Measurements from ENCODE around the gene ST8SIA1.

The ST8SIA1 gene

GRCh38 chr12:22325218-22325617 lies 9.3 kb downstream of the ST8SIA1 start:
- no peak for DNase-seq

DNA sequence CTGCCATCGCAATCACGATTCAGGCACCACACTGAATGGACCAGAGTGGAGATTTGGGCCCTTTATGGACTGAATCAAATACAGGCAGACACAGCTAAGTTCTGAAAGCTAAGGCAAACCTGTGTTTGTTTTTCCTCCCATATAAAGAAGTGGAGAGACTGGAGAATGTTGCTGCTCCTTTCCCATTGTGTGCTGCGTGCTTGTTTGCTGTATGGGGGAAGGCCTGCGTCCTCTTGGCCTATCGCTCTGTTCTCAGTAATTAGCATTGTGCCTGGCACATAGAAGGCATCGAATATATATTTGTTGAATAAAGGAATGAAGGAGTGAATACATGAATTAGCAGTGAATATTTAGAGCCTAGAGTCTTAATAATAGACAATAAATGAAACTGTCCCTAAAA lies 12.4 kb downstream of the ST8SIA1 start:
- no peak for DNase-seq

GRCh38 chr12:22321638-22322037 lies 12.9 kb downstream of the ST8SIA1 start:
- peak; percentile 30 for DNase-seq

DNA sequence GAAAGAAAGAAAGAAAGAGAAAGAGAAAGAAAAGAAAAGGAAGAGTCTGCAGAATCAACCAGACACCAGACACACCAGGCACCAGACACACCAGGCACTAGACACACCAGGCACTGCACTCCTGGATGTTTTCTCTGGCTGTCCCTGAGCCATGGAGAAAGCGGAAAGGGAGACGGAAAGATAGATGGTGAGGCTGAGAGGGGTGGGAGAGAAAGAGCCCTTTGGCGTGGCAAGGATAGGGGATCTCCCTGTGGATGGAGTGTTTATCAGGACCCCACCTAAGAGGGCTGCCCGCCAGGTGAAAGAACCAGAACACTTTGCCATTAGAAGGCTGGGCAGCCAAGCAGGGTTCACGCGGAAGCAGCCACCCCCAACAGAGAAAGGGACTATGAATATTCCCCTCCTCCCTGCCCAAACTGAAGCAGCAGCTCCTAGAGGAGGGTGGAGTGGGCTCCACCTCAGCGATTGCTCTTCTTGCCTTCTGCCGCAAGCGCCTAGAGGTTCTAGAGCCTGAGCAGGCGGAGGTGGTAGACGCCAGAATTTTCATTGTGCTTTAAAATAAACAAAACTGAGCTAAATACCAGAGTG lies 13.4 kb downstream of the ST8SIA1 start:
- no peak for DNase-seq

GRCh38 chr12:22318108-22318737 lies 16.3 kb downstream of the ST8SIA1 start:
- peak; percentile 68 for DNase-seq

GRCh38 chr12:22313963-22314330 lies 20.6 kb downstream of the ST8SIA1 start:
- no peak for DNase-seq

DNA sequence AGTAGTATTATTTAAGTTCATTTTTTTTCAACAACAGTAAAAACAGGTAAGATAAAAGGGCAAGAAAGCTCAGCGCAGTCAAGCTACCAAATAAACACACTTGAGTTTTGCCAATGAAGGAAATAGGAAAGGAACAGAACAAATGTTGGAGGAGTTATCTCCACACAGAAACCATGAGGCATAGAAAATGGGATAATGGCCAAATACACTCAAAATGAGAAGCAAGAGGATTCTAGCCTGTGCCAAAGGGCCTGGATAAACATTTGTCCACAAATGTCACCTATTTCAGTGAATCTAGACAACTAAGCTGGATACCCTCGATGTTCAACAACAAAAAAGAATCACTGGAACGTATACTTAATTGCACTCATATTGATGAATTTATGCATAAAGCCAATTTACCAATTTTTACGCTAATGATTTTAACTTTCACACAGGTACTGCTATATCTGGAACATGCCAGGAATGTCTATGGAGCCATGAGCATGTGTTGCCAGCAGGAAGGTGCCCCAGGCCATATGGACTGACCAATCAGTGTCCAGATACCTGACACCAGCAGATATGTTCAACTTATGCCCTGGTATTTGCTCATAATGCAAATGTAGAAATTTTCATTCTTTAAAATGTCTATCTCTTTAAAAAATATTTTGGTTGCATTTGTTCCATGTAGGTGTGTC lies 21.1 kb downstream of the ST8SIA1 start:
- no peak for DNase-seq

DNA sequence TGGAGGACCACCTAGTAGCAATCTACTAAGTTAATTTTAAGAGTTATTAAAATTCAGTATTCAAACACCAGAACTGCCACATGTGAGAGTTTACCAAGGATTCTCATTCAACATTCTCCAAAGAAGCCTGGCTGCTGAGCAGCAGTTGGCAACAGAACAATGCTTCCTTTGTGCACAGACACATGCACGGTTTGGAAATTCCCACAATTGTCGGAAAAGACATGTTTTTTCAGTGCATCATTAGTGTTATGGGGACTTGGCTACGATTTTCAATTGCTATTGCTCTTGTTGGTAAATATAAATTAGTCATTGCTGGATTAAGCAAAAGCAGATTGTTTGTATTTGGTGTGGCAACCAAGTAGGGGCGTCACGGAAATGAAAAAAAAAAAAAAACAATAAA lies 22.2 kb downstream of the ST8SIA1 start:
- peak; percentile 37 for DNase-seq

DNA sequence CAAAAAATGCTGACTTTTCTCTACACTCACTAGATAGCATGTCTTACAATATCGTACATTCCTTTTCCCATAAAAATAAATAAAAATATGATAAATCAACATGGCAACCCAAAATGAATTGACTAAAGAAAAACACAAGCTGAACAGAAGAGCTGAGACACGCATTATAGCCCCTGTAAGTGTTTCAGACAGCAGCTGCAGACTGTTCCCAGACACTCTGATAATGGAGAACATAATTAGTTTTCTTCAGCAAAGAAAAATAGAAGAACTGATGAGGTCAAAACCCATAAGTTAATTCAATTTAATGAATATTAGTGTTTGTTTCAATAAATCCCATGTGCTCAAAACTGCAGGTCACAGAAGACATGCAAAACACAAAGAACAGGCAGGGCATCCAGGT lies 23.8 kb downstream of the ST8SIA1 start:
- DNase-seq, result no peak

GRCh38 chr12:22310275-22310674 lies 24.2 kb downstream of the ST8SIA1 start:
- no peak for DNase-seq

DNA sequence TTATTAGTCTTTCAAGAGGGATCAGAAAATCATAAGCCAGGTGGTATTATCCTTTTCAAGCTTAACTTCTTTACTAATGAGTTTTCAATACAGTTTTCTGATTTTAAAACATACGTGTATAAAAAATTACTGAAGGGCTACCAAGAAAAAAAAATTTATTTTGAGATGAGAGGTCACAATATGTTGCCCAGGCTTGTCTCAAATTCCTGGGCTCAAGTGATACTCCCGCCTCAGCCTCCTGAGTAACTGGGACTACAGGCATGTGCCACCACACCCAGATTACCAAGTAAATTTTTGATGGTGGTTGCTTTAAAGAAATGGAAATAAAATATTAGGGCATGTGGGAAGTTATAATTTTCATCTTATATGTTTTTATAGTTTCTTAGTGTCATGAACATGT lies 26.7 kb downstream of the ST8SIA1 start:
- DNase-seq, result no peak

GRCh38 chr12:22306311-22306710 lies 28.2 kb downstream of the ST8SIA1 start:
- no peak for DNase-seq

DNA sequence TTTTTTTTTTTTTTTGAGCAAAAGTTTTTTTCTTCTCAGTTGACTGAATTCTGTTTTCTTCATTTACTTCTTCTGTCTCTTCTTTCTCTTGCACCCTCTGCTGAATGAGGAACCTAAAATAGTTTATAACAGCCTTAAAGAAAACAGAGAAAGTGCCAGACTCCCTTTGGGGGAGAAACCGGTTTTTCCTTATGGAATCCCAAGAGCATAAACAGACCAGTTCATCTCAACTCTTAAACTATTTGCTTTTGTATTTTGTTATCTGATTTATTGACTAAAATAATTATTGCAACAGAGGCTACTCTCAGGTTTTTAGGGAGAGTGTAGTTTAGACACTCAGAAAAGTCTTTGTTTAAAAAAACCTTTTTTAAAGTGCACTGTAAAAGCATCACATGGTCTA lies 30.2 kb downstream of the ST8SIA1 start:
- DNase-seq, result no peak

DNA sequence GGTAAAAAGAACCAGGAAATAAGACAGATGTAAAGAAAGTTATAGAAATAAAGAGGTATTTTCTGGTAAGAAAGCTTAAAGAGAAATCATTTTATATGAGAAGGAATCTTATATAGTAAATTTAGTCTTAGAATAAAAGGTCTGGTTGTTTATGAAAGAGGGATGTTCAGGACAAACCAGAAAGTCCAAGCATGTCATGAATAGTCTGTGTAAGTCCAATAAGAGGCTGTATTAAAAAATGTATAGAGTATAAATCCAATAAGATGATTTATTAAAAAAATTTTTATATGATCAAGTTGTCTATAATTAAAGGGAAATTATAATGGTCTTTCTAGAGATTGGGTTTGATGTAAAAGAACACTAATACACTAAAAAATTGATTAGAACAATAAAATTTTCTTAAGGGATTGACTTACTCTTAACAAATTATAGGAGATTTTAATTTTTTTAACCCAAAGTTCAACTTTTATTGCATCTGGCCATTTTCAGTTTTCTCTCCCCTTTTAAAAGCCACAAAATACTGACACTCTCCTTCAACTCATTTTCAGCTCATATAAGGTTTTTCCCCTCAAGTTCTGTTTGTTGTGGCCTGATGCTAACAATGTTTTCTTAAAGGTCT lies 35.1 kb downstream of the ST8SIA1 start:
- no peak for DNase-seq

DNA sequence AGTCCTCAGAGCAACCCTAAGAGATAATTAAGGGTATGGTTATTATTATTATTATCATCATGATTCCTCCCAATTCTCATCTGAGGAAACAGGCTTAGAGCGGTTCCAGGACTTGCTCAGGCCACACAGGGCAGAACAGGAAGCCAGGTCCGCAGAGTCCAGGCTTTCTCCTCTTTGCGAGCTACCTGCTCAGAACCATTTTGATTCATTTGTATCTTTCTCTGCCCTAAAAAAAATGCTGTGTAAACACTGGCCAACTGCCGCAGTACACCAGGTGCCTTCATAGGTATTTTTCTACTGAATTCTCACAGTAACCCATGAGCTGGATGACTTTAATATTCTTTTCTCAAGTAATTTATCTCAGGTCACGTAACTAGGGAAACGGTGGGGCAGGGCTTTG lies 45.3 kb downstream of the ST8SIA1 start:
- no peak for DNase-seq

- peak; percentile 72 for DNase-seq
These were observed 46.5 kb downstream of the ST8SIA1 start for GRCh38 chr12:22287776-22288621.

- DNase-seq, result no peak
These were observed 47.4 kb downstream of the ST8SIA1 start for GRCh38 chr12:22287101-22287500.

DNA sequence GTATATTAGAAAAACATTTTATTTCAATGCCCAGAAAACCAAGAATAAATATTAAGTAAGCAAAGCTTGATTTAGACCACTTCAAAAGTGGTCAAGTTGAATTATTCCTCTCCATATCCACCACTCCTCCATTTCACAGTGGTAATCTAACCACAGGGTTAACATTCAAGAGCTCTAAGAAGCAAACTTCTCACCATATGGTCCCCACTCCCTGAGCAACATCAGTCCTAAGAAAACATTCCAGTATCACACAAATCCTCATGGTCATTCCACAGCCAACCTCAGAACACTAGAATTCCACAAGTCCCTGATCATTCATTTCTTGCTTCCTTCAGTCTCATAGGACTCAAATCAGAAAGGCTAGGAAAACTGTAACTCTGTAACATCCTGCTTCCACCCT lies 47.9 kb downstream of the ST8SIA1 start:
- DNase-seq, result peak; percentile 98

DNA sequence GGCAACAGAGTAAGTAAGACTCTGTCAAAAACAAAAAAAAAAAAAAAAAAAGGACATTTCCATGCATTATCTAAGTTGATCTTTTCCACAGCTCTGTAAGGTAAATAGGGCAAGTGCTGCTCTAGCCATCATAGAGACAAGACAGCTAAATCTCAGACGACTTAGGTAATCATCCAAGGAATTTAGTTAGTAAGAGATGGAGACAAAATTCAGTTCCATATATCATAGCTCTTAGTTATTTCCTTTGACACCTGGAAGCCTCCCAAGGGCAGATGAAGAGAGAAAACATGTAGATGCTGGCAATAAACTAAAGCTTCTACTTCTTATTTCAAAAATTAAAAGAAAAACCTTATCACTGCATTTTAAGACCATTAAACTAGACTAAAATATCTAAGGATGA lies 48.7 kb downstream of the ST8SIA1 start:
- peak; percentile 83 for DNase-seq

- DNase-seq, result no peak
These were observed 49.6 kb downstream of the ST8SIA1 start for GRCh38 chr12:22284871-22285270.

- DNase-seq, result no peak
These were observed 51.0 kb downstream of the ST8SIA1 start for GRCh38 chr12:22283508-22283907.

- DNase-seq, result peak; percentile 94
These were observed 51.5 kb downstream of the ST8SIA1 start for GRCh38 chr12:22283006-22283506.

DNA sequence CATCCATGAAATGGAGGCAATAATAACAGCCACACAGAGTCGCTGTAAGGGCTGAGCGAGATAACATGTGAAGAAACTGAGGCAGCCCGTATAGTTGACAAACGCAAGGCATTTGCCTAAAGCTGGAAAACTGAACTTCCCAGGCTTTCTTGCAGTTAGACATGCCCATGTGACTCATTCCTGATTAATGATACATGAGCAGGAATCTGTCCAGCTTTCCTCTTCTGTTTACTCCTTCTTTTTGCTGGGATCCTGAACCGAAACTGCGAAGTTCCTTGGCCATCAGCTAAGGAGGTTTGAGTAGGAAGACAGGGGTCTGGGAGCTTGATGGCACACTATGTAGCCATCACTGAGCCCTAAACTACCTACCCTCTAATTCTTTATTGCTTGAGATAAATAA lies 52.2 kb downstream of the ST8SIA1 start:
- DNase-seq, result peak; percentile 77
